Ectodermal cell (in vitro differentiated cells): ENCODE results near the gene PROKR1.
"Not testable (repeated sequence)": the region's sequence is repeated elsewhere in the genome, so short reads cannot be mapped to it uniquely, and the experiment has no call there.

ENCODE experiments used
- H3K27ac ChIP-seq: 2 replicates; pipeline ENCODE4 v1.7.0; 2013; ENCODE audit warnings: mild to moderate bottlenecking, low read depth, low read length; ENCODE audit not compliant: insufficient read depth, poor library complexity, severe bottlenecking
- H3K27me3 ChIP-seq: 2 replicates; pipeline ENCODE4 v1.7.0; 2013; ENCODE audit warnings: mild to moderate bottlenecking, low read length; ENCODE audit not compliant: insufficient read depth, control insufficient read depth, poor library complexity, severe bottlenecking
- H3K36me3 ChIP-seq: one replicate; pipeline ENCODE4 v1.7.0; 2013; ENCODE audit warnings: low read length; ENCODE audit not compliant: control insufficient read depth, insufficient read depth
- H3K4me1 ChIP-seq: one replicate; pipeline ENCODE4 v1.7.0; 2013; ENCODE audit warnings: low read length; ENCODE audit not compliant: control insufficient read depth, insufficient read depth
- H3K4me3 ChIP-seq: 2 replicates; pipeline ENCODE4 v1.7.0; 2013; ENCODE audit warnings: low read depth, low read length, control low read depth; ENCODE audit not compliant: insufficient read depth
- H3K9me3 ChIP-seq: 2 replicates; pipeline ENCODE4 v1.7.0; 2013; ENCODE audit warnings: mild to moderate bottlenecking, low read length, moderate library complexity; ENCODE audit not compliant: control insufficient read depth
- WGBS, 2 experiments: methylation state at CpG; one replicate each; pipeline ENCODE4 v1.1.7; 2013; ENCODE audit warnings: missing lambda C conversion rate in 2 of 2; 5-methylcytosine and 5-hydroxymethylcytosine counted together

Gene PROKR1

DNA sequence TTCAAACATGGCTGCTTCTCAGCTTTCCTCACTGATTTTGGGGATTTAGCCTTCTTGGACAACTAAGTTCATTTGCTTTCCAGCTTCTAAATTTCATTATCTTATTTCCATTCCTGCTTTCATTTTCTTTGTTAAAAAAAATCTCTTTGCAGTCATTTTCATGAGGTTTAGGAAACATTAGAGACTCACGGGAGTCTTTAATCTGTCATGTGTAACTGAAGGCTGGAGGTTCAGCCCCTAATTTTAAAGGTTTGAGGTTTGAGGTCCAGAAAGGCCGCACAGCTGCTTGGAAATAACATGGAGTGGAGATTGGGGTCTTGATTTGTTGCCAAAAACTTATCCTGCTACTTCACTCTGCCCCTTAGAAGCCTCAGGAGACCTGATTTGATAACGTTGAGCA, 30.3 kb downstream of the PROKR1 start:
- no peaks in the 10 kb centered on the region for H3K4me1 ChIP-seq
- H3K4me3 ChIP-seq: no peak overlapping the region
- 89 to 96% methylated on average over 3 of the region's 3 CpGs for WGBS, 2 experiments
- H3K27me3 ChIP-seq: no peaks in the 10 kb centered on the region
- no peak overlapping the region for H3K27ac ChIP-seq
- no peaks in the 10 kb centered on the region for H3K36me3 ChIP-seq
- no peaks in the 10 kb centered on the region for H3K9me3 ChIP-seq

- no peak overlapping the region for H3K27ac ChIP-seq
Observed at GRCh38 chr2:68675470-68675869, 32.1 kb downstream of the PROKR1 start.

GRCh38 chr2:68677837-68678236, 34.5 kb downstream of the PROKR1 start:
- not testable (repeated sequence) for H3K27ac ChIP-seq, H3K4me3 ChIP-seq, H3K9me3 ChIP-seq, H3K27me3 ChIP-seq, H3K36me3 ChIP-seq, H3K4me1 ChIP-seq
- 86 to 89% methylated on average over 2 of the region's 3 CpGs for WGBS, 2 experiments

More at GRCh38 chr2:68675470-68675869, 32.1 kb downstream of the PROKR1 start:
- Histone ChIP-seq H3K27me3 (no peaks in the 10 kb centered on the region), H3K36me3 (no peaks in the 10 kb centered on the region), H3K9me3 (no peaks in the 10 kb centered on the region), H3K4me1 (no peaks in the 10 kb centered on the region), H3K4me3 (no peak overlapping the region)

- WGBS, 2 experiments: 27 to 28% methylated on average over 21 of the region's 25 CpGs
- H3K4me3 ChIP-seq: not testable (repeated sequence)
- peak overlapping the region; percentile 50 for H3K27ac ChIP-seq
Observed at GRCh38 chr2:68679166-68679916, 36.0 kb downstream of the PROKR1 start.

DNA sequence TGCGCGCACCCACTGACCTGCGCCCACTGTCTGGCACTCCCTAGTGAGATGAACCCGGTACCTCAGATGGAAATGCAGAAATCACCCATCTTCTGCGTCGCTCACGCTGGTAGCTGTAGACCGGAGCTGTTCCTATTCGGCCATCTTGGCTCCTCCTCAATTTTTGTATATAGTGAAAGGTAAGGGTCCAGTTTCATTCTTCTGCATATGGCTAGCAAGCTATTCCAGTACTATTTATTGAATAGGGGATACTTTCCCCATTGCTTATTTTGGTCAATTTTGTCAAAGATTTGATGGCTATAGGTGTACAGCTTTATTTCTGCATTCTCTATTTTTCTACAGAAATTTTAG, 36.5 kb downstream of the PROKR1 start:
- not testable (repeated sequence) for H3K9me3 ChIP-seq, H3K4me3 ChIP-seq, H3K27ac ChIP-seq, H3K36me3 ChIP-seq, H3K4me1 ChIP-seq, H3K27me3 ChIP-seq
- WGBS, 2 experiments: 81 to 85% methylated on average over 6 of the region's 9 CpGs

More at GRCh38 chr2:68679166-68679916, 36.0 kb downstream of the PROKR1 start:
- H3K9me3 ChIP-seq, H3K36me3 ChIP-seq, H3K4me1 ChIP-seq, H3K27me3 ChIP-seq: not testable (repeated sequence)

- no peaks in the 10 kb centered on the region for H3K27me3 ChIP-seq
- H3K9me3 ChIP-seq: no peaks in the 10 kb centered on the region
- H3K4me1 ChIP-seq: no peaks in the 10 kb centered on the region
- WGBS, 2 experiments: 90 to 93% methylated on average over 2 of the region's 2 CpGs
- H3K27ac ChIP-seq: no peak overlapping the region
- no peak overlapping the region for H3K4me3 ChIP-seq
- H3K36me3 ChIP-seq: no peaks in the 10 kb centered on the region
Observed at GRCh38 chr2:68684197-68684596, 40.8 kb downstream of the PROKR1 start.

DNA sequence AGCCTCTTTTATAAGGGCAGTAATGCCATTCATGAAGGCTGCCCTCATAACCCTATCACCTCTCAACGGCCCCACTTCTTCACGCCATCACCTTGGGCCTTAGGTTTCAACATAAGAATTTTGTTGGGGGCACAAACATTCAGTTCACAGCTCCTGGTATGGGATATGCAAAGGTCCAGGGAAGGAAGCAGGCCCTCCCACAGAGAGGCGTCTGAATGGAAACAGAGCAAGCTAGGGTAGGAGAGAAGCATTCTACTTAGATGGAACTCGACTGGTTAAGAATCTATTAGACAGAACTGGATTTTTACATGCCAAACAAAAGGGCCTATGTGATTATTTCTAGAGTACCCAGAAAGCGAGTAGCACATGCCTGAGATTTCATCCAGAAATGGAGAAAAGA, 42.8 kb downstream of the PROKR1 start:
- Histone ChIP-seq H3K4me3 (no peak overlapping the region), H3K9me3 (no peaks in the 10 kb centered on the region), H3K4me1 (no peaks in the 10 kb centered on the region), H3K27ac (no peak overlapping the region), H3K27me3 (no peaks in the 10 kb centered on the region), H3K36me3 (no peaks in the 10 kb centered on the region)
- WGBS, 2 experiments: 54 to 60% methylated on average over 5 of the region's 5 CpGs

DNA sequence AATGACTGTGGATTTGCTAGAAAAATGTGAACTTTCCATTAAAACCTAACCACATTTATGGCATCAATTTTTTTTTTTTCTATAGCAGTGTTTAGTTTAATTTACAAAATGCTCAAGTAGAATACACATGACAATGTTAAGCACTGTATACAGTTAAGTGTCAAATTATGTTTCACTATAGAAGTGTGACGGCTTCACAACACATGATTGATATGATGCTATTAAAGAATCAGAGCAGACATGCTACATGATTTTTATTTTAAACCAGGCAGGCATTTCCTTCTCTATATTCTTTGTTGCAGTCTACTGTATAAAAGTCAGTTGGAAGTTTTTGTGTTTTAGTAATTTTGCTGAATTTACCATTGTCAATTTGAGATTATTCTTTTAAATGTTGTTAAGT, 43.6 kb downstream of the PROKR1 start:
- WGBS, 2 experiments: 100% methylated on average over 1 of the region's 1 CpG; no CpG with 5 or more reads in 1 of the 2 experiments
- H3K36me3 ChIP-seq: no peaks in the 10 kb centered on the region
- H3K27me3 ChIP-seq: no peaks in the 10 kb centered on the region

GRCh38 chr2:68689553-68690537, 46.5 kb downstream of the PROKR1 start:
- 47 to 51% methylated on average over 7 of the region's 7 CpGs for WGBS, 2 experiments
- no peak overlapping the region for H3K27ac ChIP-seq

More for the DNA sequence above, 43.6 kb downstream of the PROKR1 start:
- Histone ChIP-seq H3K27ac (no peak overlapping the region), H3K4me1 (no peaks in the 10 kb centered on the region), H3K4me3 (no peak overlapping the region), H3K9me3 (no peaks in the 10 kb centered on the region)

DNA sequence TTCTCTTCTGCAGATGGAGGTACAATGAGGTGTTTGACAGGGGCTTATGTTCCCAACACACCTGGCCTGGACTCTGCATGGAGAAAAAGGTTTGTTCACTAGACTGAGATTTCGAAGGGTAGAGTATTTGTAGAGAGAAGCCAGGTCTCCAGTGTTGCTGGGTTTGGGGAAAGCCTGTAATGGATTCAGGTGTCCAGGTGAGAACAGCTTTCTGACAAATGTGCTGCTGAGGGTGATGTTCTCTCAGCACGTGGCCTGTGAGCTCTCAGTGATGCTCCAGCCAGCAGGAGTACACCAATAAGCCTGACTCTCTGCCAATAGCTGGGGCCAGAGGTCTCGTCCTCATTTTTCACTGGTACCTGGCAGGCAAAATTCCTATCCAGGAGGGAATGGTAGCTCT, 47.5 kb downstream of the PROKR1 start:
- Histone ChIP-seq H3K9me3 (no peaks in the 10 kb centered on the region), H3K36me3 (no peaks in the 10 kb centered on the region), H3K27me3 (no peaks in the 10 kb centered on the region), H3K4me1 (no peaks in the 10 kb centered on the region), H3K27ac (no peak overlapping the region), H3K4me3 (no peak overlapping the region)
- 88 to 93% methylated on average over 3 of the region's 3 CpGs for WGBS, 2 experiments

More at GRCh38 chr2:68689553-68690537, 46.5 kb downstream of the PROKR1 start:
- Histone ChIP-seq H3K36me3 (no peaks in the 10 kb centered on the region), H3K9me3 (no peaks in the 10 kb centered on the region), H3K4me1 (no peaks in the 10 kb centered on the region), H3K27me3 (no peaks in the 10 kb centered on the region), H3K4me3 (no peak overlapping the region)
